ENCODE data around the gene OPN4.

DNA sequence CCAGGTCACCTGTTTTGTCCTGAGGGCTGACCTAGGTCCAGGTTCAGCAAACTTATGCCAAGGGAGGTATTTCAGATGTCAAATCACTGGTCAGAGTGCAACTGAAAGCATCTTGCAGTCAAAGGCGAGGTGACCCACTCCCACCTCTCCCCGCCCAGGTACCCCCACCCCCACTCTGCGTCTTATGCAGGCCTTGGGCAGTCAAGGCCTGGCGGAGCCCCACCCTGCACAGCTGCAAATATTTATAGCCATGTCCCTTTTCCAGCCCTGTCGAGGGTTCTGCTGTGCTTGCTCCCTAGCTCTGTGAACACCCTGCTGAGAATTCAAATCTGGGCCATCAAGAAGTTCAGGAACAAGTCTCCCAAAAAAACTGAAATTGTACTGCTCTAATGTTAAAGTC is 61.5 kb downstream of the OPN4 start:
- TF ChIP-seq, protein P1, sequence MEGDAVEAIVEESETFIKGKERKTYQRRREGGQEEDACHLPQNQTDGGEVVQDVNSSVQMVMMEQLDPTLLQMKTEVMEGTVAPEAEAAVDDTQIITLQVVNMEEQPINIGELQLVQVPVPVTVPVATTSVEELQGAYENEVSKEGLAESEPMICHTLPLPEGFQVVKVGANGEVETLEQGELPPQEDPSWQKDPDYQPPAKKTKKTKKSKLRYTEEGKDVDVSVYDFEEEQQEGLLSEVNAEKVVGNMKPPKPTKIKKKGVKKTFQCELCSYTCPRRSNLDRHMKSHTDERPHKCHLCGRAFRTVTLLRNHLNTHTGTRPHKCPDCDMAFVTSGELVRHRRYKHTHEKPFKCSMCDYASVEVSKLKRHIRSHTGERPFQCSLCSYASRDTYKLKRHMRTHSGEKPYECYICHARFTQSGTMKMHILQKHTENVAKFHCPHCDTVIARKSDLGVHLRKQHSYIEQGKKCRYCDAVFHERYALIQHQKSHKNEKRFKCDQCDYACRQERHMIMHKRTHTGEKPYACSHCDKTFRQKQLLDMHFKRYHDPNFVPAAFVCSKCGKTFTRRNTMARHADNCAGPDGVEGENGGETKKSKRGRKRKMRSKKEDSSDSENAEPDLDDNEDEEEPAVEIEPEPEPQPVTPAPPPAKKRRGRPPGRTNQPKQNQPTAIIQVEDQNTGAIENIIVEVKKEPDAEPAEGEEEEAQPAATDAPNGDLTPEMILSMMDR (IDR thresholded peaks at IDR 0.05) = no peak
- TF ChIP-seq POLR2A (IDR thresholded peaks at IDR 0.05) = no peak
